Astrocyte (in vitro differentiated cells and primary cell): ENCODE data around the gene LILRA2. TPM values are rescaled to one million over a fixed set of nuclear protein-coding genes. Genes with fewer than 3 reads are reported as not detected.

Experiments
- DNase-seq: peaks from one replicate; pipeline ENCODE4 v3.0.0-alpha.2; 2010; ENCODE audit warnings: low read depth
- FAIRE-seq: peaks from 2 replicates; lab custom pipeline; 2011; peaks lifted over from hg19 to GRCh38; lab: Jason Lieb, UNC
- H2AFZ ChIP-seq: 2 replicates; pipeline ENCODE4 v1.6.0; 2012; ENCODE audit warnings: low read depth, low read length, inconsistent platforms
- H3K27ac ChIP-seq: 2 replicates; pipeline ENCODE4 v1.5.1; 2011; ENCODE audit warnings: low read depth, low read length, inconsistent platforms
- H3K27me3 ChIP-seq: 2 replicates; pipeline ENCODE4 v1.6.0; 2011; ENCODE audit warnings: low read length, inconsistent platforms; ENCODE audit not compliant: insufficient read depth
- H3K36me3 ChIP-seq: 2 replicates; pipeline ENCODE4 v1.5.1; 2011; ENCODE audit warnings: low read length, inconsistent platforms; ENCODE audit not compliant: insufficient read depth
- H3K4me1 ChIP-seq: 2 replicates; pipeline ENCODE4 v1.5.1; 2011; ENCODE audit warnings: low read length, inconsistent platforms; ENCODE audit not compliant: insufficient read depth
- H3K4me2 ChIP-seq: 2 replicates; pipeline ENCODE4 v1.6.0; 2012; ENCODE audit warnings: low read length, inconsistent platforms
- H3K4me3 ChIP-seq: 2 replicates; pipeline ENCODE4 v1.5.1; 2011; ENCODE audit warnings: low read depth, mild to moderate bottlenecking, low read length, inconsistent platforms; ENCODE audit not compliant: insufficient read depth
- H3K79me2 ChIP-seq: 2 replicates; pipeline ENCODE4 v1.6.0; 2012; ENCODE audit warnings: mild to moderate bottlenecking, low read length, inconsistent platforms; ENCODE audit not compliant: insufficient read depth
- H3K9ac ChIP-seq: 2 replicates; pipeline ENCODE4 v1.6.0; 2012; ENCODE audit warnings: mild to moderate bottlenecking, low read length, inconsistent platforms
- H3K9me3 ChIP-seq: 2 replicates; pipeline ENCODE4 v1.5.1; 2012; ENCODE audit warnings: low read depth, mild to moderate bottlenecking, low read length, inconsistent platforms; ENCODE audit not compliant: insufficient read depth
- H4K20me1 ChIP-seq: 2 replicates; pipeline ENCODE4 v1.6.0; 2012; ENCODE audit warnings: low read length, inconsistent platforms; ENCODE audit not compliant: insufficient read depth
- H3K27ac Mint-ChIP-seq: one replicate; pipeline ENCODE4 v1.8.0; 2021; ENCODE audit warnings: mild to moderate bottlenecking, mixed read lengths; ENCODE audit not compliant: unreplicated experiment
- H3K27me3 Mint-ChIP-seq: one replicate; pipeline ENCODE4 v1.8.0; 2021; ENCODE audit warnings: low read depth, mixed read lengths; ENCODE audit not compliant: unreplicated experiment
- H3K36me3 Mint-ChIP-seq: one replicate; pipeline ENCODE4 v1.8.0; 2021; ENCODE audit warnings: low read depth, mixed read lengths; ENCODE audit not compliant: unreplicated experiment
- H3K4me1 Mint-ChIP-seq: one replicate; pipeline ENCODE4 v1.8.0; 2021; ENCODE audit warnings: low read depth, mixed read lengths; ENCODE audit not compliant: unreplicated experiment
- H3K4me3 Mint-ChIP-seq: one replicate; pipeline ENCODE4 v1.8.0; 2021; ENCODE audit warnings: mild to moderate bottlenecking, moderate library complexity, mixed read lengths; ENCODE audit not compliant: unreplicated experiment
- H3K9me3 Mint-ChIP-seq: one replicate; pipeline ENCODE4 v1.8.0; 2021; ENCODE audit warnings: mild to moderate bottlenecking, mixed read lengths; ENCODE audit not compliant: unreplicated experiment
- CTCF ChIP-seq: IDR thresholded peaks from 2 replicates; pipeline ENCODE4 v1.5.1; 2011; ENCODE audit warnings: low read depth, mild to moderate bottlenecking, inconsistent platforms, low read length, moderate library complexity; ENCODE audit not compliant: insufficient read depth
- EZH2 ChIP-seq: IDR thresholded peaks from 2 replicates; pipeline ENCODE4 v1.6.1; 2012; ENCODE audit warnings: mild to moderate bottlenecking, low read length, inconsistent platforms; ENCODE audit not compliant: insufficient read depth
- total RNA-seq: library from RNA; stranded (reverse); gene quantifications from 2 replicates; pipeline ENCODE4 v1.2.1, GENCODE V29; 2021

The LILRA2 gene
- total RNA-seq, 1 donor from 2014 or later = not detected

- H2AFZ ChIP-seq = no peak overlapping the region
- DNase-seq (no peak), FAIRE-seq (no peak)
- H3K4me3 Mint-ChIP-seq = no peak overlapping the region
- H4K20me1 ChIP-seq = no peaks in the 10 kb centered on the region
- no peaks in the 10 kb centered on the region for H3K36me3 Mint-ChIP-seq
- no peak overlapping the region for H3K4me2 ChIP-seq
- no peak overlapping the region for H3K27ac ChIP-seq
- H3K27me3 ChIP-seq = no peaks in the 10 kb centered on the region
- no peak overlapping the region for H3K27ac Mint-ChIP-seq
- H3K9ac ChIP-seq = no peak overlapping the region
- no peaks in the 10 kb centered on the region for H3K27me3 Mint-ChIP-seq
- peaks cover 18% of the 10 kb centered on the region for H3K9me3 Mint-ChIP-seq
- no peak for TF ChIP-seq CTCF
- no peak for TF ChIP-seq EZH2
- H3K36me3 ChIP-seq = no peaks in the 10 kb centered on the region
- H3K9me3 ChIP-seq = peaks cover 6% of the 10 kb centered on the region
- no peaks in the 10 kb centered on the region for H3K79me2 ChIP-seq
- no peak overlapping the region for H3K4me3 ChIP-seq
- H3K4me1 ChIP-seq = no peaks in the 10 kb centered on the region
- no peaks in the 10 kb centered on the region for H3K4me1 Mint-ChIP-seq
Measured at GRCh38 chr19:54530866-54531265, 42.7 kb upstream of the LILRA2 start.

GRCh38 chr19:54532528-54532927 lies 41.1 kb upstream of the LILRA2 start:
- Histone ChIP-seq H3K9me3 (peaks cover 6% of the 10 kb centered on the region), H3K4me3 (no peak overlapping the region), H4K20me1 (no peaks in the 10 kb centered on the region), H3K36me3 (no peaks in the 10 kb centered on the region), H3K9ac (no peak overlapping the region), H3K27ac (no peak overlapping the region), H3K27me3 (no peaks in the 10 kb centered on the region), H3K79me2 (no peaks in the 10 kb centered on the region), H2AFZ (no peak overlapping the region), H3K4me2 (no peak overlapping the region), H3K4me1 (no peaks in the 10 kb centered on the region)
- no peaks in the 10 kb centered on the region for H3K27me3 Mint-ChIP-seq
- no peak for DNase-seq
- H3K36me3 Mint-ChIP-seq = no peaks in the 10 kb centered on the region
- TF ChIP-seq CTCF (no peak), EZH2 (no peak)
- FAIRE-seq = no peak
- H3K9me3 Mint-ChIP-seq = peaks cover 22% of the 10 kb centered on the region
- no peak overlapping the region for H3K27ac Mint-ChIP-seq
- no peaks in the 10 kb centered on the region for H3K4me1 Mint-ChIP-seq
- no peak overlapping the region for H3K4me3 Mint-ChIP-seq

GRCh38 chr19:54533476-54533875 lies 40.1 kb upstream of the LILRA2 start:
- Histone ChIP-seq H3K9me3 (peaks cover 6% of the 10 kb centered on the region), H3K4me2 (no peak overlapping the region), H4K20me1 (no peaks in the 10 kb centered on the region), H3K27ac (no peak overlapping the region), H3K27me3 (no peaks in the 10 kb centered on the region), H3K4me1 (no peaks in the 10 kb centered on the region), H3K36me3 (no peaks in the 10 kb centered on the region), H2AFZ (no peak overlapping the region), H3K79me2 (no peaks in the 10 kb centered on the region), H3K4me3 (no peak overlapping the region), H3K9ac (no peak overlapping the region)
- no peak overlapping the region for H3K4me3 Mint-ChIP-seq
- no peaks in the 10 kb centered on the region for H3K27me3 Mint-ChIP-seq
- DNase-seq (no peak), FAIRE-seq (no peak)
- peaks cover 23% of the 10 kb centered on the region for H3K9me3 Mint-ChIP-seq
- H3K4me1 Mint-ChIP-seq = no peaks in the 10 kb centered on the region
- no peaks in the 10 kb centered on the region for H3K36me3 Mint-ChIP-seq
- TF ChIP-seq CTCF (no peak), EZH2 (no peak)
- H3K27ac Mint-ChIP-seq = no peak overlapping the region
